SU-DHL-6 (cell line): ENCODE results near the gene TBC1D5.

ENCODE experiments used
- CTCF ChIP-seq: fragments of 200-600 bp; sonication (generic); IDR thresholded peaks from one replicate; pipeline ENCODE4 v1.5.1; 2017; ENCODE audit warnings: antibody characterized with exemption, mild to moderate bottlenecking, low read length, moderate library complexity; ENCODE audit not compliant: insufficient read depth, poor library complexity, severe bottlenecking
- EZH2phosphoT487 ChIP-seq: fragments of 200-600 bp; sonication (generic), shearing (Covaris generic); conservative IDR thresholded peaks from 2 replicates; pipeline ENCODE4 v1.6.1; 2018; ENCODE audit warnings: mild to moderate bottlenecking, antibody characterized with exemption, low read length, moderate library complexity, mixed read lengths

GRCh38 chr3:17747174-17747889 lies 4.9 kb upstream of the TBC1D5 start:
- TF ChIP-seq CTCF (no peak), EZH2phosphoT487 (no peak)
